Activated CD8-positive, alpha-beta memory T cell treated with anti-CD3 and anti-CD28 coated beads for 1 hour (primary cell): Measurements from ENCODE around the gene MSRB1.
"Not testable (repeated sequence)": the region's sequence is repeated elsewhere in the genome, so short reads cannot be mapped to it uniquely, and the experiment has no call there.

Experiments
- DNase-seq, 2 donors: peaks; one replicate each; pipeline ENCODE4 v3.0.0-alpha.2; 2020; ENCODE audit warnings: low read depth in 1 of 2; ENCODE audit errors: extremely low read depth in 1 of 2

Gene MSRB1

DNA sequence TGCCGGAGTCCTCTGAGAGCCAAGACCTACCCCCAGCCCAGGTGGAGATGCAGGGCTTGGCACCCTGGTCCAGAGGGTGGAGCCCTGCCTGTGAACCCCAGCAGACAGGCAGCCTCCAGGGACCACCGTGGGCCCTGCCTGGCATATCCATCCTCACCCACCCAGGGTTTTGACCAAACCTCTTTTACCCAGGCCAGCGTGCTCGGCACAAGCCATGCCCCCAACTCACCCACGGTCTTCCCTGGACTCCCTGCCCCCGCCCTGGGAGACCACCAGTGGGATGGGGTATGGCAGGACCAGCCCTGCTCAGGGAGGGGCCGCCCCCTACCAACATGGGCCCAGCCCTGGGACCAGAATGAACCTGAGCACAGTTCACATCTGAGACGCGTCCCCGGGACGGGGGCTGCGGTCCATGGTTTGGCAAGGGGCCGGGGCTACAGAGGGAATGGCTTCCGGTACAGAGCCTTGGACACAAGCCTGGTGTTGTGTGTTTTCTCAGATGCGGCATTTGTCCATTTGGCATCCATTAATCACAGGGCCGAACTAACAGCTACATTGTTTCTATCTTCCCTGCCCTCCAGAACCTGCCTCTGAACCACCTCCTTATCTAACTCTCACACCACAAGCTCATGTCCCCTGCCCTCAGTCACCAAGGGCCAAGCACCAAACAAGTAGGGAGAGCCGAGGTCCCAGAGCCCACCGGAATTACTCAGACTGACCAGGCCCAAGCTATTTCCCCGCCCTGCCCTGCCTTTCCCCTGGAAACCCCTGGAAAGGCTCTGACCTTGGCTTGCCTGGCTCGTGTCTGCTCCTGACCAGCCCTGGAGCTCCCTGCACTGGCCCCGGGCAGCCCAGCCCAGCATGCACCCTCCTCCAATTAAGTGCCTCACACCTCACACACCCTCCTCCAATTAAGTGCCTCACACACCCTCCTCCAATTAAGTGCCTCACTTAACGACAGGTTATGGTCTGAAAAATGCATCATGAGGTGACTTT, 38.9 kb downstream of the MSRB1 start:
- no peak for DNase-seq

GRCh38 chr16:1903220-1903574, 39.8 kb downstream of the MSRB1 start:
- no peak for DNase-seq

GRCh38 chr16:1902547-1903219, 40.3 kb downstream of the MSRB1 start:
- DNase-seq, result no peak

- DNase-seq, result no peak
Measured at GRCh38 chr16:1900452-1900774, 42.6 kb downstream of the MSRB1 start.

- DNase-seq, result no peak
Measured at GRCh38 chr16:1899641-1900451, 43.2 kb downstream of the MSRB1 start.

GRCh38 chr16:1897692-1898091, 45.3 kb downstream of the MSRB1 start:
- DNase-seq, result not testable (repeated sequence)

- no peak for DNase-seq
Measured at GRCh38 chr16:1895949-1896675, 46.9 kb downstream of the MSRB1 start.

DNA sequence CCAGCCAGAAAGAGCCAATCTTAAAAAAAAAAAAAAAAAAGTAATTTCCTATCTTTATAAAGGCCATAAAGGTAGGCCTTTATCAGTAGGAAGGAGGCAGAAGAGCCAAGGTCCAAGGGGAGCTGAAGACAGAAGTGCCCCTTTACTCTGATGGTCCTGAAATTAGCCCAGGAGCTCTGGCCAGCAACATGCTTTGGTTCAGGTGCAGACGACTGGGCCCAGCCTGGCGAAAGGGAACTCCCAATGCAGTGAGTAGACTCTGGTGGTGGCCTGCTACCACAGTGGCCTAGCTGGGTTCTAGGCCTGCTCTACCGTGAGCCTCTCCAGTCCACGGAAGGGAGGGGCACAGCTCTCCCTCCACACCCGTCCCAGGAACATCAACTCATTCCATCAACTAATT, 47.9 kb downstream of the MSRB1 start:
- DNase-seq, result no peak

- no peak for DNase-seq
Measured at GRCh38 chr16:1890708-1891050, 52.3 kb downstream of the MSRB1 start.

DNA sequence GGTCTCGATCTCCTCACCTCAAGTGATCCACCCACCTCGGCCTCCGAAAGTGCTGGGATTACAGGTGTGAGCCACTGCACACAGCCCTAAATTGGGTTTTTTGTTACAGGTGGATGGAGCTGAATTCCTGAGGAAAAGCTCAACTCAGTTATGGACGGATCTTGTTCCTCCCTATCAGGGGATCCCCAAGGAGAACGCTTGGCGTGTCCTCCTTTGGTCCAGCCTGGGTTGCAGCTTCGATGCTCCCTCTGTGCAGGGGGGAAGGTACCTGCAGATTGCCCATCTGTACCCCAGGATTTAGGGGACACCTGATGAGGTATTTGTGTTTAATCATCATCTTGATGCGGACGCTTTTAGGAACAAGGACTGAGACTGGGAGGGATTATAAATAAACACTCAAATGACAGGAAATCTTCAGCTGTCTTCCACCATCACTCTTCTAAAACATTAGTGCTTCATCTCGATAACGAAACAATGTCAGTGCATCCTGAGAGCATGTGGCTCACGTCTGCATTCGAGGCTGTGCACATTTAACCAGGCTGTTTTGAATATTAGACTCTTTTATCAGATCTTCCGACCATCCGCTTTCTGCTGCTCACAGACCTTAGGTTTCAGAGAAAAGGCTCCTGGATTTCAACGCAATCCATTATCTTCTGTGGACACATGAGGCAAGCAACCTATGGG, 52.8 kb downstream of the MSRB1 start:
- no peak for DNase-seq
